ENCODE data around the gene HMX1.

The HMX1 gene

DNA sequence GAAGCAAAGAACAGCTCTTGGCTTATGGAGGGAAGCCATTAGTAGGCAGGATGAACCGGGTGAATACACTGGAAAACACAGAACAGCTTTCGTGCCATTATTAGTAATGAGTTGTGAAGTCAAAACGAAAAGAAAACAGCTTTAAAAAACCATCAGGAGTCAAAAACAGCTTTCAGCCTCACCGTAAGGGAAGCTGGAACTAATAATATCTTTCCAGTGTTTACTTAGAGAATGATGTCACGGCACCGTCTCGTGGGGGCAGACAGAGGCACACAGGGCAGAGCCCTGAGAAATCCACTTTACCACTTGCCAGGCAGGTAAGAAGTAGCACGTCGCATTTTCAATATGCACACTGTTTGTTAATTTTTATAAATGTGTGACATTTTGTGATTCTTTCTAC lies 37.9 kb upstream of the HMX1 start:
- DNase-seq: no peak

DNA sequence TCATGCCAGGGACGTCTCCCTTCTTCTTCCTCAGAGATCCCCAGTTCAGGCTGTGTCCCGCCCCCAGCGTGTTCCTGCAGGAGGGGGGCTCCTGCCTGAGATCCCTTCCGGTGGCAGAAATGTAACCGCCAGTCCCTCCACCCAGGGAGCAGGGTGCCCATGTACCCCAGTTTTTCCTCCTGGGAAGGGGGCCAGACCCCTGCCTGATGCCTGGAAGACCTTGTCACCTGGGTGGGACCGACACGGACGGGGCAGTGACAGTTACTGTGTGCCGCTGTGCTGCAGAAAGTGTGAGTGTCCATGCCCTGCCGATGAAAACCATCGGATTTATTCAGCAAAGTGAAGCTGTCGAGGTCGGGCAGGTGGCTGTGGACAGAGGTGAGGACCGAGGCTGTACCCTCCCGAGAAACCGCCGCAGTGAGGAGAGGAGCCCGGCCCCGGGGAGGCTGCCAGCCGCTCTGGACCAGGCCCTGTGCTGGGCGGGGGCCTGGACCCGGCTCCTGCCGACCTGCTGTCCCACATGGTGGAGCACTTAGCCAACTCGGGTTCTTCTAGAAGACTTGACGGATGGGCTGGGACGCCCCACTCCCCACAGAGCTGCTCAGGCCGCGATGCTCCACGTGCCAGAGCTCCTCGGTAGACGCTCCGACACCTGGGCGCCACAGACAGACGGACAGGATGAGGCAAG lies 36.7 kb upstream of the HMX1 start:
- DNase-seq: no peak

DNA sequence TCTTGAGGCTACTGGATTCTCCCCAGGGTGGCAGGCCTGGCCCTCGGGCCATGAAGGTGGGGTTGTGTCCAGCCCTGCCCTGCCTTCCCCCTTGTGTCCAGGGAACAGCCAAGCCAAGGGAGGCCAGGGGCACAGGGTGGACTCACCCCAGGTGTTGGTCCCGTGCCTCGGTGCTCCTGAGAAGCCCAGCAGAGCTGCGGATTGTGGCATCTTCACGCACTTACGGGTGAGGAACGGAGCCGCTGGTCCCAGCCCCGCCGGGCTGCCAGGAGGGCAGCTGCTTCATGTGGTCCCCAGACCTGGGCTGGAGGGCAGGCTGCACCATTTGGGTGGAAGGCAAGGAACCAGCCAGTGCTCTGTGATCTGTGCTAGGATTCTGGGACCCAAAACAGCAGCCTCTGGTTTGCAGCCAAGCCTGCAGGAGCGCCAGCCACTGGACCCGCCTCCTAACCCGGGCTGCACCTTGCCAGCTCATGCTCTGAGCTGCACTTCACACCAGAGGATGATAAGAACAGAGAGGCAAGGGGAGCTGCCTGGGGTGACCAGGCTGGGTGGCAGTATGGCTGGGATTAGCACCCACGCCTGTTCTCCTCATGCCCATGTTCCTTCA lies 36.1 kb upstream of the HMX1 start:
- no peak for DNase-seq

DNA sequence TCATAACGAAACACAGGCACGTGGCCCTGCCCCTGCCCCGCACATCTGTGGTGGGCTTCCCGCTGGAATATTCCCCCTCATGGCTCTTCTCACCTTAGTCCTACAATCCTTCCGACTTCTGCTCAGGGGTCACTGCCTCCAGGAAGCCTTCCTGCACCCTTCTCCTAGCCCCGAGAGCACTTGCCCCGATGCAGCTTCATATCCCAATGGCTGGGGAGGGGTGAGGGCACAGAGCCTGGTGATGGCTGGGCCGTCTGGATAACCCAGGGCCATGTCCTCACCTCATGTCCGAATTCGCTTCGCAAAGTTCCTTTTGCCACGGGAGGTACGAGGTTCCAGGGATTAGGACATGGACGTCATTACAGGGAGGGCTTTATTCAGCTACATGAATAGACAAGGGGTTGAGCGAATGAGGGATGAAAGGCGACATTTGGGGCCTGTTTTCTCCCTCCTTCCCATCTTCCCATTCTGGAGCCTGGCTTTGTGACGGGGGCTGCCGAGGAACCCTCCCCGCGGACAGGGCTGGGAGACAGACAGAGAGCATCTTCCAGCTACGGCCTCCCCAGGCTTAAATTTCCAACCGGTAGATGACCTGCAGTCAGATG lies 35.5 kb upstream of the HMX1 start:
- no peak for DNase-seq

DNA sequence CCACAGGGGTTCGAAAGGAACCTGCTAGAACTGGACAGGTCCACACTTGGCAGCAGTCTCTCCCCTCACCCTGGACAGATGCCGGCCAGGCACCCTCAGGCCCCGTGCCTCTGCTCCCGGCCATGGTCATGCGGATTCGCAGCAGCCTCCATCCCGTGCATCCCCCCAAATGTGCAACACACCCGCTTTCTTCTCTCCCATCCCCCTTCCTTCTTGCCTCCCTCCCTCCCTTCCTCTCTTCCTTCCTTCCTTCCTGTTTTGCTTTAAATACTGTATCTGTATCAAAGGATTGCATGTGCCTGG lies 35.0 kb upstream of the HMX1 start:
- no peak for DNase-seq

DNA sequence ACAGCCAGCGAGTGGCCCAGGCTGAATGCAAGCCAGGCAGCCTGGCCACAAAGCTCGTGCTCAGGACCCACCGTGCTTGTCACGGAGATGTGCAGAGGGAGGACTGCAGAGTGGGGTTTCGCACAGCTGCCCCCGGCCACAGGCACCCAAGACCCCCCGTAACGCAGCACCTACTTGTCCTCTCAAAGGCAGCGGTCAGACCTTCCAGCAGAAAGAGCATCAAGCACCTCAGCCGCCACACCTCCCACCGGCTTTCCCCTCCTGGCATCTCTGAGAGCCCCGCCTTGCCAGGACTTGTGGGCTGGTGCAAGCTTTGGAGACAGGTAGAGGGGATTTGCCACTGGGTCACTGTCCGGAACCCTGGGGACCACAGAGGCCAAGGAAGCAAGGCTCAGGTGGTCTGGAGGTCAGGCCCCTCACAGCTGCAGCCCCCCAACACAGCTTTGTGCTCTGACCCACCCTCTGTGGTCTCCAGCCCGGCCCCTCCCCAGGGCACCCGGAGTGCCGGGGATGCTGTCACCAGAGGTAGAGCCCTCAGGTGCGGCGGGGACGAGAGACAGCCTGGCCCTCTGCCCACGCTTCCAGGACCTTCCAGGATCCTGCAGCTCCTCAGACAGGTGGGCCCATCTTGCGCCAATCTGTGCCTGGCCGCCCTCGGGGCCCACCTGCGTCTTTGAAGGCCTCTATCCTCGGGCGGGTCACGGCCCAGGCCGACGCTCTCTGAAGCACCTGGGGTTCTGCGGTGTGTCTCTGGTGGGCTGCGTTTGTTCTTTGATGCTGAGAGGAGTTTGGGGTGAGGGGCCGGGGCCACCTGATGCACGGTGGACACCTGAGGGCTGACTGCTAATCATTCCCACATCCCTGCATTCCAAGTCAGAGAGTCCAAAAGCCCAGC lies 34.4 kb upstream of the HMX1 start:
- no peak for DNase-seq

DNA sequence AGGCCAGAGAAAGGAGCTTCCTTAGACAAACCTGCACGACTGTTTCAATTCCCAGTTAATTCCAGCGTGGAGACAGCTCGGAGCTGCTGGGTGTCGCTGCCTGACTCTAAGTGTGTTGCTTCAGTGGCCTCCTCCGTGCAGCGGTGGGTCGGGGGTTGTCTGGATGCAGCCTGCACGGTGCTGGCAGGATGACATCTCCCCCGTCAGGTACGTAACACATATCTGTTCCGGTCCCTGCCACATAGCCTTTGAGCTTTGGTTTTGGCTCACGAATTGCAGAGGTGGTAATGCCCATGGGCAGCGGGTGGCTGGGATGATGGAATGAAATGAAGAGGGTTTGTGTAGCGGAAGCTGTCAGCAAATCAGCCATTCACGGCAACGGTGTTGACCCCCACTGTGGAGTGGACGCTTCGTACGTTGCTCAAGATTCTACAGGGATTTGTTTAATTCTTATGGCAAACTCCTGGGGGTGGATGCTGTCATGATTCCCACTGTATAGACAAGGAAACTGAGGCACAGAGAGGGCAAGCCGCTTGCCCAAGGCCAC lies 33.7 kb upstream of the HMX1 start:
- no peak for DNase-seq

DNA sequence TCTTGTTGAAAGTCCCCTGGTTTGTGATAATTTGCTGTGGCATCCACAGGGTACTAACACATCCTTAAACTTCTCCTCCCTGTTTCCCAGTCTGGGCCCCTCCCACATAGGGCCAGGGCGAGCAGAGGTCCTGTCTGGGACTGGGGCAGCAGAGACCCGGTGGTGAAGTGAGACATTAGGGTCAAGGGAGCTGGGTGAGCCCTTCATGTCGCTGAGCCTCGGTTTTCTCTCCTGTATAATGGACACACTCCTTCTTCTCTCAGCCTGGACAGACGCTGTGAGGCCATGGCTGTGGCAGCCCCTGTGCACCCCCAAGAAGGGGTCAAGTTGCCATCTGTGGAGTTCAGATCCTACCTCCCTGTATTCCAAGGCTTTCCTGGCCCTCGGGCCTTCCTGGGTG lies 33.0 kb upstream of the HMX1 start:
- no peak for DNase-seq

DNA sequence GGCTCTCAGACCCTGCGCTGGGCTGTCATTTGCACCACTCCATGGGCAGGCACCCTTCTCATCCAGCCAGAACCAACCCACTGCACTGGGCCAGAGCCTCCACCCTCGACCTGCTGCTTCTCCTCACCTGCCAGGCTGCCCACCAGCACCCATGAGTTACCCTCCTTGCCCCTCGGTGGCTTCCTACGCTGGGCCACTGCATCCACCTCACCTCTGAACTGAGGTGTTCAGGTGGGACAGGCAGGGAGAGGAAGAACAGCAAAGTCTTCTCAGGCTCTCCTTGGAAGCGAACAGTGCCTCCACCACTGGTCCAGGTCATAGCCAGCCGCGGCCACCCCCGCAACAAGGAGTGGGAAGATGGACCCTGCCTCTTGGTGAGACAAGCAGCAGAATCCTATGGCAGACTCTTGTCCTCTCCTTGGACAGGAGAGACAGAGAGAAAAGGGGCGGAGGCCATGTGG lies 32.4 kb upstream of the HMX1 start:
- DNase-seq: no peak

DNA sequence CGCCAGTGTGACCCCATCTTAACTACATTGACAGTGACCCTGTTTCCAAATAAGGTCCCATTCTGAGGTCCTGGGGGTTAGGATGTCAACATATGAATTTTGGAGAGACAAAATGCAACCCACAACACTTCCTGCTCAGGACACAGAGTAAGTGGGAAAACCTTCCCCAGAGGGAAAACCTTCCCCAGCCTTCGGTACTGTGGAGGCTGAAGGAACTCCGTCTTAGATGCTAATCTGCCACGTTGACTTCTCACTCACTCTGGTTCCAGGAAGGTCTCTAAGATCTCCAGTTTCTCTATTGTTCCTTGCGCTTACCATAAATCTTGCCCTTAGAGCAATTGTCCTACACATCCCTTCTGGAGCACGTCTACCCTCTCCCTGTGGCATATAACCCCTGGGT lies 29.7 kb upstream of the HMX1 start:
- DNase-seq: no peak

DNA sequence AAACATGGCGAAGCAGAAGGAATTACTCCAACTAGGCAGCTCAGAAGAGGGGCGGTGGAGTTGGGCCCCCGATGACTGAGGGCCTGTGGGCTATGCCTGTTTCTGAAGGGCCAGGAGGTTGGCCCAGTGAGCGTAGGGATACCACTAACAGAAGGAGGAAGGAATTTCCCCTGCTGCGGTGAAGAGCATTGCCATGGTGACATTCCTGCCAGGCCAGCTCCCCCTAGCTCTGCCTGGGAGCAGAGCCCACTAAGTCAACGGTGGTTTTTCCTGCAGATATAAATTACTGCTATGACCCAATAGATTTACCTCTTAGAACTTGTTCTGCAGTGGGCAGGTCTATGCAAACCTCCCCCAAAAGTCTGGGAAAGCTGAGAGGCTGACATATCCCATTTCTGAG lies 28.9 kb upstream of the HMX1 start:
- DNase-seq: no peak

DNA sequence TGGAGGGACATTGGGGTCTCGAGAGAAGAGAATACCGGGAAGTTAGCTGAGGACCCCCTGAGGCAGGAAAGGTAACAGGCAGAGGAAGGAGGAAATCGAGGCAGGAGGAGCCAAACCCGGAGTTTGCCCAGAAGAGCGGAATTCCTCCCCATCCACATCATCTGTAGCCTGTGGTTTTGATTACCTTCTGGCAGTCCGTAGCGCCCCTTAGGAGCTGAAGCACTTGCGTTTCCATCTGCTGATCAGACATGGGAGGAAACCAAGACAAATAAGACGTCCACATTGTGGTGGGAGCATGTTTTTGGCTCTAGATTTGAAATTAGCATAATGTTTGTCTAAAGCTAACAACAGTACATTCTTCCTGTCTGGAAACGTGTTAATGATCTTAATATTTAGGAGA lies 26.8 kb upstream of the HMX1 start:
- DNase-seq: no peak

DNA sequence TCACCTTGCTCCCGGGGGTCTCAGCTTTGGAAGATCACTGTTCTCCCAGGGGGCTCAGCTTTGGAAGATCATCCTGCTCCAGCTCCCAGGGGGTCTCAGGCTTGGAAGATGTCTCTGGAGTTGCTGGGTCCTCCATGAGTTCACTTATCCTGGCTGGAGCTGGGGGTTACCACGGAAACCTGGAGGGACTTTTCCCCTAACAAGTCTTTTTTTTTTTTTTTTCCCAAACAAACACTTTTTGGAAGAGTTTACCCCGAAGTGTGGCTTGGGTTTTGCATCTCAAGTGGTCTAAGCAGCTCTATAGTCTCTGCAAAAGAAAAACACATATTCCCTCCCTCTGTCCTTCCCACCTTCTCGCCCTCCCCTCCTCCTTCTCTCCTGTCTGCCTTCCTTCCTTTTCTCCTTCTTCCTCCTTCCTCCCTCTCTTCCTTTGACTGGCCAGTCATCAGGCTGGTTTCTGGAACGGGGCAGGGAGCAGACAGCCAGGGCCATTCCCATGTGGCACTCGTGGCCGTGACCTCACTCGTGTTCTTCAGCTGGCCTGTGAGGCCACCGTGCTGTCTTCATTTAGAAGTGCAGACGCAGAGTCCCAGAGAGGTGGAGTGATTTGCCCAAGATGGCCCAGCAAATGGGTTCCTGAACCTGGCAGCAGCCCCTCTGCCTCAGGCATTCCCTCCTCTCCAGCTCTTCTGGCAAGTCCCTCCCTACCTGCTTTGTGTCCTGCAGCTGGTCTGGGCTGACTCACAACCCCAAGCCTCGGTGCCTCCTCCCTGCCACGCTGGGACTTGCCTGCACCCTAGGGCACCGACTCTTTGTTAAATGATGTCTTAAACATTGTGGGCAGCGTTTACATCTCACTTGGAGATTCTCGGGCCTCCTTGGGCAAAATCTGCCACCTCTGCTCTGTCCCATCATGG lies 25.9 kb upstream of the HMX1 start:
- DNase-seq: no peak

DNA sequence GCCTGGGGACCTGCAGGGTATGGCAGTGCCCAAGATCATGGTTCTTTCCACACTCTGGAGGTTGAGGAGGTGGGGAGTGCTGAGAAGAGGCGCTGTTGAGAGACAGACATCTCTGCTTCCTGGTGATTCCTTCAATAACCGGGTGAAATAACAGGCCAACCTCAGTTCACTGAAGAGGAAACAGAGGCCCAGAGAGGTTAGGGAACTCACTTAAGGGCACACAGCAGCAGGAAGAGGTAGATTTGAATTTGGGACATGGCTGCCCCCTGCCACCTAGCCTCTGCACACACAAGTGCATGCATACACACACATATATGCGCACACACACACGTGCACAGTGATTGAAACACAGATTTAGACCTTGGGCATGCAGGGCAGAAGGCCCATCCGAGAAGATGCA lies 24.9 kb upstream of the HMX1 start:
- DNase-seq: no peak

DNA sequence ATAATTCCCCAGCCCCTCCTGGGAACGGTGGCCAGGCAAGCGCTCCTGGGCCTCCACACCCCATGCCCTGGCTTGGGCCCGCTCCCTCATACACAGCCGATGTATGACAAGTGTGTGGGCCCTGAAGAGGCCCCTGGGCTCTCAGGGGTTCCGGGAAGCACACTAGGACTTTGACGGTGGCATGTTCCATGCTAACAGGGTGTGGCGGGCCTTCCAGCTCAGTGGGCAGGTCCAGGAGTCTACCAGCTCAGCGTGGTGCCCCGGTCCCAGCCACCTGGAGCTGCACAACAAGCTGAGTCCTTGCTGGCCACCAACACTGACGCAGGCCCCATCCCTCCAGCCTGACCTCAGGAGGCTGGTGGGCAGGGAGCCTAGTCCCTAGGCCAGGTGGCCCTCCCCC lies 24.4 kb upstream of the HMX1 start:
- no peak for DNase-seq

DNA sequence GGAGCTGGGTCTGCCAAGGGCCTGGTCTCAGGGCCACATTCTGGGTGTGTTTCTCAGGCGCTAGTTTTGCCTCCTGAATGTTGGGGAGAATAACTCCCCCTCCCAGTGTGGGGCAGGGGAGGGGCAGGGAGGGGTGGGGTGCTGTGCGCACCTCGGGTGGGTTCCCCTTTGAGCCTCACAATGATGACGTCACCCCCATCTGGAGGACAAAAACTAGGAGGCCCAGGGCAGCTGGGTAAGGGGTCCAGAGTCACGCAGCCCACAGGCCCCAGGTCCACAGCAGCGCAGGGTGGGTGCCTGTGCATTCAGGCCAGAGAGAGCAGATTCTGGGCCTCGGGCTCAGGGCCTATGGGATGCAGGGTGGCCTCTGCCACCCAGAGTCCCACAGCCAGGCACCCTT lies 23.7 kb upstream of the HMX1 start:
- no peak for DNase-seq

DNA sequence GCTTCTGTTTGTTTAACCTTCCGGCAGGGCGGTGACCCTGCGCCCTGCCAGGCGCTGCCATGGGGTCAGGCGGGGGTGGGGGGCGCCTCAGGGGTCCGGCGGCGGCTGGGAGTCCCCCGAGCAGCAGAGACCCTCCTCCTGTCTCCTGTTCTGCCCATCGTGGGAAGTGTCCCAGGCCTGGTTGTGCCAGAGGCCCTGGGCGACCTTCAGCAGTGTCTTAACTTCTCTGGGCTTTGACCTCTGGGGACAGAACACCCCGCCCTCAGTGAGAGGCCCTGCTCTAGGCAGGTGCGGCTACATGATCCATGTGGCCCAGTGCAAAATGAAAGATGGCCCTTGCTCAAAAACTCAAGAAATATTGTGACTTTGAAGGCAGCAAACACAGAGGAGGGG lies 22.8 kb upstream of the HMX1 start:
- DNase-seq: no peak

DNA sequence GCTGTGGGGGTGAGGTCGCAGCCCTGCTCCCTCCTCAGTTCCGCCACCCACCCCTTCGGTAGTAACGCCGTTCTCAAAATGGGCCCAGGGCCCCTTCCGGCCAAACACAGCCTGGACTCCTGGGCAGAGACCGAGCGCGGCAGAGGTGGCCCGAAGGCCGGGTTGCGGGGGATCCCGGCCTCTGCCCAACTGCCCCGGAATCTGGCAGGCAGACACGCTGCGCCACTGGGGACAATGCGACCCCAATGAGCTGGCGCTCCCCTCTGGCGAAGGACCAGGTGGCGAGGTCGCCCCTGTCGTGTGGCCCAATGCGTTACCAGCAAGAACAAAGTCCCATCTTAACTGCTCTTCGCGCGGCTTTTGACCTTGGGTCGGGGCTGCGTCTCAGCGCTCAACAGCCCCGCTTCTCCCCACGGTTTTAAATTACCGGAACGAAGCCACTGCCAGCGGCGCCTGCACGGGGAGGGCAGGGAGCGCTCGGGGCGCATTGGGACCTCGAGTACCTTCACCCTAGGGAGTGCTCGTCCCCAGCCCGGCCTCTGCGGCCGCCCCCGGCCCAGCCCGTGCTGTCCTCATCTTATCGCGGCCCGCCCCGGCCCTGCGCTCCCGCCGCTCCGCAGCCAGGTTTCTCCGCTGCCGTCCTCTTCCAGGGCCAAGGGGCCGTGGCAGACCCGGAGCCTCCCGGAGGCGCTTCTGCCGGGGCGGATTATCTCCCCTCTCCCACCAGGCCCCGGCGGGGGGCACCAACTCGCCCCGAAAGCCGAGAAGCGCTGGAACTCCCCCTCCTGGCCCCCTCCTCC lies 22.2 kb upstream of the HMX1 start:
- no peak for DNase-seq

DNA sequence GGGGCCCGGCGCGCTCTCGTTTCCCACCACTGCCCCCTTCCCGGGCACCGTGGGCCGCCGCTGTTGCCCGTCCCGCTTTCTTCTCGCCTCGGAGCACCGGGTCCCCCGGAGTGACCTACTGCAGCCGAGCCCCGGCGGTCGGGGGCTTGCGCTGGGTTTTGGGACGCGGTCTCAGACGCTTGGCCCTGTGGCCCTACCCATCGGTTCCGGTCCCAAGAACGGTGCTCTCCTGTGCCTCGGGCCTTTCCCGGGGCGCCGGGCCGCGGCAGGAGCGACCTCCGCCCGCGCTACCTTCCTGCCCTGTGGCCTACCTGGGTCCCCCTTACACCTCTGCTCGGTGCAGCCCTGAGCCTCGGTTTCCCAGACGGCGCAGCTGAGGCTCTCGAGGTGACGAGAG lies 21.6 kb upstream of the HMX1 start:
- DNase-seq: no peak

DNA sequence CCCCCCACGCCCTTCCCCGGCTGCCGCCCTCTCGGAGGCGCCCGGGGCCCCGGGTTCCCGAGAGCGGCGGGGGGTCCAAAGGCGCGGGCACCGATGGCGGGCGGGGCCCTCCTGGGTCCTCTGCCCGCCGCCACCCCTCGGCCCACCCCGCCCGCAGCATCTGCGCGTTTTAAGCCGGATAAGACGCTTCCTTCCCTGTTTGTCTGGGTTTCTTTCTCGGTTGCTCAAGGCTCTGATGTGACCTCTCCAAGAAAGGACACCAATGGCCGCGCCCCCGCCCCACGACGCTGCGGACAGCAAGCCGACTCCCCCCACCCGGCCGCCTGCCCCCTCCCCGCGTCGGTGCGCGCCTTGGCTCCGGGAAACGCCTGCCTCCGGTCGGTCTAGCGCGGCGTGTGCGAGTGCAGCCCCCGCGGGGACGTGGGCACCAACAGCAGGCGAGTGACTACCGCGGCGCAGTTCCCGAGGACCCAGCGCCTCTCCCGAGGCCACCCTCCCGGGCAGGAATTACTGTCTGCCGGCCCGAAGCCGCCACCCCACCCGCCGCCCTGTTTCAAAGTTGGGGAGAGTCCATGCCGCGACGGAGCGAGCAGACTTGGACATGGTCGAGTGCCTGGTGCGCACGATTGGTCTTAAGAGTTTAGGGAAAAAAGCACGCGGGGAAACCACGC lies 21.1 kb upstream of the HMX1 start:
- no peak for DNase-seq

Data from stimulated activated CD4-positive, alpha-beta T cell treated with anti-CD3 and anti-CD28 coated beads, Interleukin-12 subunit alpha, Interleukin-12 subunit beta, amount 100 ng/mL, for 4 hours (primary cell).